ENCODE data around the gene BRD1. TPM values are rescaled to one million over a fixed set of nuclear protein-coding genes. Genes with fewer than 3 reads are reported as not detected.

BRD1 gene
- total RNA-seq, 3 donors from 2014 or later (not counting 1 experiment from before 2014, with no cell fraction given) = 126 to 154 (median 132) TPM

- Histone ChIP-seq H3K36me3 (ENCODE audit: control insufficient read depth, insufficient read depth, low read length) (no peaks in the 10 kb centered on the region), H3K4me1 (ENCODE audit: control insufficient read depth, insufficient read depth, low read length) (peaks cover 17% of the 10 kb centered on the region), H3K27ac (ENCODE audit: low read length) (no peak overlapping the region), H3K27me3 (ENCODE audit: control insufficient read depth, insufficient read depth, low read length) (peaks cover 22% of the 10 kb centered on the region), H3K4me3 (ENCODE audit: low read length) (no peak overlapping the region), H3K9me3 (ENCODE audit: control insufficient read depth, insufficient read depth, low read length) (no peaks in the 10 kb centered on the region)
- H3K27me3 Mint-ChIP-seq (ENCODE audit: low read depth in 2 of 2) = peaks cover 46 to 74% of the 10 kb centered on the region in 2 donors
- H3K4me1 Mint-ChIP-seq = peaks cover 8 to 11% of the 10 kb centered on the region in 2 donors
- no peak for DNase-seq
- H3K27ac Mint-ChIP-seq = no peak overlapping the region
- no peak for TF ChIP-seq CTCF (IDR thresholded peaks at IDR 0.05)
- no peak for ATAC-seq
- no peaks in the 10 kb centered on the region for H3K9me3 Mint-ChIP-seq
- H3K4me3 Mint-ChIP-seq = no peak overlapping the region
- H3K36me3 Mint-ChIP-seq = no peaks in the 10 kb centered on the region
- 77% methylated on average over 27 of the region's 27 CpGs for WGBS (ENCODE audit: insufficient coverage)
- intact Hi-C loops (cut with micrococcal nuclease) = no loop called here
Observed at GRCh38 chr22:49727191-49727880, 100.3 kb downstream of the BRD1 start.

GRCh38 chr22:49726701-49727101, 101.0 kb downstream of the BRD1 start:
- Histone ChIP-seq H3K4me3 (ENCODE audit: low read length) (no peak overlapping the region), H3K36me3 (ENCODE audit: control insufficient read depth, insufficient read depth, low read length) (no peaks in the 10 kb centered on the region), H3K4me1 (ENCODE audit: control insufficient read depth, insufficient read depth, low read length) (peaks cover 17% of the 10 kb centered on the region), H3K27ac (ENCODE audit: low read length) (no peak overlapping the region), H3K9me3 (ENCODE audit: control insufficient read depth, insufficient read depth, low read length) (no peaks in the 10 kb centered on the region), H3K27me3 (ENCODE audit: control insufficient read depth, insufficient read depth, low read length) (peaks cover 22% of the 10 kb centered on the region)
- no peaks in the 10 kb centered on the region for H3K36me3 Mint-ChIP-seq
- TF ChIP-seq CTCF (IDR thresholded peaks at IDR 0.05) = no peak
- peaks cover 8 to 11% of the 10 kb centered on the region in 2 donors for H3K4me1 Mint-ChIP-seq
- ATAC-seq (no peak), DNase-seq (no peak)
- no peak overlapping the region for H3K27ac Mint-ChIP-seq
- no peak overlapping the region for H3K4me3 Mint-ChIP-seq
- intact Hi-C loops (cut with micrococcal nuclease) = no loop called here
- 54% methylated on average over 17 of the region's 17 CpGs for WGBS (ENCODE audit: insufficient coverage)
- peaks cover 48 to 68% of the 10 kb centered on the region in 2 donors for H3K27me3 Mint-ChIP-seq (ENCODE audit: low read depth in 2 of 2)
- H3K9me3 Mint-ChIP-seq = no peaks in the 10 kb centered on the region

GRCh38 chr22:49726022-49726681, 101.5 kb downstream of the BRD1 start:
- peaks cover 22% of the 10 kb centered on the region for H3K27me3 ChIP-seq (ENCODE audit: control insufficient read depth, insufficient read depth, low read length)
- intact Hi-C loops (cut with micrococcal nuclease) = no loop called here

More at GRCh38 chr22:49726022-49726681, 101.5 kb downstream of the BRD1 start:
- TF ChIP-seq CTCF (IDR thresholded peaks at IDR 0.05) = no peak
- no peak overlapping the region for H3K27ac Mint-ChIP-seq
- WGBS (ENCODE audit: insufficient coverage) = 86% methylated on average over 10 of the region's 10 CpGs
- H3K27me3 Mint-ChIP-seq (ENCODE audit: low read depth in 2 of 2) = peaks cover 48 to 62% of the 10 kb centered on the region in 2 donors
- peaks cover 17% of the 10 kb centered on the region for H3K4me1 ChIP-seq (ENCODE audit: control insufficient read depth, insufficient read depth, low read length)
- H3K9me3 Mint-ChIP-seq = no peaks in the 10 kb centered on the region
- peaks cover 8 to 11% of the 10 kb centered on the region in 2 donors for H3K4me1 Mint-ChIP-seq
- no peaks in the 10 kb centered on the region for H3K36me3 Mint-ChIP-seq
- H3K4me3 Mint-ChIP-seq = no peak overlapping the region
- H3K27ac ChIP-seq (ENCODE audit: low read length) = no peak overlapping the region
- H3K9me3 ChIP-seq (ENCODE audit: control insufficient read depth, insufficient read depth, low read length) = no peaks in the 10 kb centered on the region
- no peaks in the 10 kb centered on the region for H3K36me3 ChIP-seq (ENCODE audit: control insufficient read depth, insufficient read depth, low read length)
- ATAC-seq (no peak), DNase-seq (no peak)
- no peak overlapping the region for H3K4me3 ChIP-seq (ENCODE audit: low read length)

Data from natural killer cell (primary cell).